Loucy (cell line): Measurements from ENCODE around the gene SMARCD3.
A peak's percentile ranks its signal among the peaks of the same experiment; 100 is the strongest.

Source experiments
- H2AFZ ChIP-seq: fragments of 200-600 bp; sonication (generic); 2 replicates; pipeline ENCODE4 v1.6.0; 2016; ENCODE audit warnings: antibody characterized with exemption, mild to moderate bottlenecking, low read length, moderate library complexity
- H3F3A ChIP-seq: fragments of 200-600 bp; 2 replicates; pipeline ENCODE4 v1.6.0; 2016; ENCODE audit warnings: antibody characterized with exemption, low read depth, mild to moderate bottlenecking
- H3K27me3 ChIP-seq: fragments of 200-600 bp; sonication (generic); 2 replicates; pipeline ENCODE4 v1.6.1; 2014; ENCODE audit warnings: low read length, mild to moderate bottlenecking; ENCODE audit not compliant: insufficient read depth, poor library complexity, severe bottlenecking
- H3K36me3 ChIP-seq: fragments of 200-600 bp; sonication (generic); 2 replicates; pipeline ENCODE4 v1.6.1; 2016; ENCODE audit warnings: low read length; ENCODE audit not compliant: insufficient read depth
- H3K4me1 ChIP-seq: fragments of 200-600 bp; sonication (generic); 2 replicates; pipeline ENCODE4 v1.5.1; 2014; ENCODE audit warnings: low read length, mild to moderate bottlenecking; ENCODE audit not compliant: insufficient read depth, poor library complexity, severe bottlenecking
- H3K4me2 ChIP-seq: fragments of 200-600 bp; sonication (generic); 2 replicates; pipeline ENCODE4 v1.6.0; 2014; ENCODE audit warnings: antibody characterized with exemption, low read length, low read depth, mild to moderate bottlenecking; ENCODE audit not compliant: poor library complexity, severe bottlenecking
- H3K4me3 ChIP-seq: fragments of 200-600 bp; sonication (generic); 2 replicates; pipeline ENCODE4 v1.5.1; 2014; ENCODE audit warnings: low read length, mild to moderate bottlenecking, mixed read lengths; ENCODE audit not compliant: poor library complexity, severe bottlenecking
- H3K79me2 ChIP-seq: fragments of 200-600 bp; sonication (generic); 2 replicates; pipeline ENCODE4 v1.6.1; 2014; ENCODE audit warnings: low read length; ENCODE audit not compliant: insufficient read depth
- H3K9ac ChIP-seq: fragments of 200-600 bp; sonication (generic); 2 replicates; pipeline ENCODE4 v1.6.0; 2014; ENCODE audit warnings: mild to moderate bottlenecking, low read depth, low read length, moderate library complexity; ENCODE audit not compliant: poor library complexity, severe bottlenecking
- H3K9me2 ChIP-seq: fragments of 200-600 bp; sonication (generic); replicated peaks from 2 replicates; pipeline ENCODE4 v1.6.1; 2016; ENCODE audit warnings: low read depth, low read length, mixed read lengths
- H3K9me3 ChIP-seq: fragments of 200-600 bp; sonication (generic); 2 replicates; pipeline ENCODE4 v1.6.1; 2014; ENCODE audit warnings: mild to moderate bottlenecking, antibody characterized with exemption, low read length, low read depth; ENCODE audit not compliant: insufficient read depth
- H4K20me1 ChIP-seq: fragments of 200-600 bp; sonication (generic); 2 replicates; pipeline ENCODE4 v1.6.0; 2014; ENCODE audit warnings: antibody characterized with exemption, low read length, mild to moderate bottlenecking; ENCODE audit not compliant: insufficient read depth, poor library complexity, severe bottlenecking
- CTCF ChIP-seq: fragments of 200-600 bp; sonication (generic); conservative IDR thresholded peaks from 2 replicates; pipeline ENCODE4 v1.5.1; 2014; ENCODE audit warnings: mild to moderate bottlenecking, antibody characterized with exemption, low read length
- EZH2phosphoT487 ChIP-seq: fragments of 200-600 bp; IDR thresholded peaks from 2 replicates; pipeline ENCODE4 v1.6.1; 2018; ENCODE audit warnings: antibody characterized with exemption, mild to moderate bottlenecking, moderate library complexity, borderline replicate concordance

SMARCD3 gene

GRCh38 chr7:151206914-151207313 lies 41.6 kb downstream of the SMARCD3 start:
- H3K9me2 ChIP-seq: no peaks in the 10 kb centered on the region
- H3K4me3 ChIP-seq: peak overlapping the region; percentile 55
- H2AFZ ChIP-seq: 0 out of 2 replicates have a peak overlapping the region, but pooled peaks have one; percentile 1
- 0 out of 2 replicates have a peak, but pooled peaks cover 7% of the 10 kb centered on the region for H3F3A ChIP-seq
- TF ChIP-seq EZH2phosphoT487: no peak
- no peak for TF ChIP-seq CTCF
- H3K4me1 ChIP-seq: peaks cover 44% of the 10 kb centered on the region
- no peaks in the 10 kb centered on the region for H3K27me3 ChIP-seq
- H3K36me3 ChIP-seq: no peaks in the 10 kb centered on the region
- no peaks in the 10 kb centered on the region for H4K20me1 ChIP-seq
- H3K9me3 ChIP-seq: no peaks in the 10 kb centered on the region
- no peaks in the 10 kb centered on the region for H3K79me2 ChIP-seq
- H3K4me2 ChIP-seq: peak overlapping the region; percentile 83
- peak overlapping the region; percentile 57 for H3K9ac ChIP-seq

DNA sequence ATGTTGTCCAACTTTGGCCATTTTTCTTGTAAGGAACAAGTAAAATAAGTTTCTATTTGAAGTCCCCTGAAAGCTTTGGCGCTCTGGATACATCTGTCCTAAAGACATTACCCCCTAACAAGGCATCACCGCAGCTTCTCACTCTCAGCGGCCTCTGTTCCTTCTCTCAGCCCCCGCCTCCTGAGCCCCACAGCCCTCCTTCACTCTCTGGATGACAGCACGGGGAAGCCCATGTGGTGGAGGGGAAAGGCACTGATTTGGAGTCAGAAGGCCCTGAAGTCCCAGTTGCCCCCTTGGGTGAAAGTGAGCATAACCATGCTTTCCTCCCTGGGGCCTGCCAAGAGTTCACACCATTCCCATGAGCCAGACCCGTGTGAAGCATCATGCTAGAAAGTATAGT lies 42.8 kb downstream of the SMARCD3 start:
- H3K36me3 ChIP-seq: no peaks in the 10 kb centered on the region
- H3F3A ChIP-seq: 0 out of 2 replicates have a peak, but pooled peaks cover 7% of the 10 kb centered on the region
- no peak overlapping the region for H2AFZ ChIP-seq
- H3K9ac ChIP-seq: peak overlapping the region; percentile 57
- H3K4me3 ChIP-seq: no peak overlapping the region
- H4K20me1 ChIP-seq: no peaks in the 10 kb centered on the region
- H3K4me1 ChIP-seq: peaks cover 44% of the 10 kb centered on the region
- H3K9me2 ChIP-seq: no peaks in the 10 kb centered on the region
- H3K27me3 ChIP-seq: no peaks in the 10 kb centered on the region
- TF ChIP-seq CTCF (no peak), EZH2phosphoT487 (no peak)
- H3K4me2 ChIP-seq: no peak overlapping the region
- H3K9me3 ChIP-seq: no peaks in the 10 kb centered on the region
- H3K79me2 ChIP-seq: no peaks in the 10 kb centered on the region

GRCh38 chr7:151204383-151205032 lies 44.0 kb downstream of the SMARCD3 start:
- TF ChIP-seq EZH2phosphoT487 (no peak), CTCF (no peak)
- Histone ChIP-seq H3K4me3 (no peak overlapping the region), H3K36me3 (no peaks in the 10 kb centered on the region), H3K79me2 (no peaks in the 10 kb centered on the region), H4K20me1 (no peaks in the 10 kb centered on the region), H3K27me3 (no peaks in the 10 kb centered on the region), H3K9me3 (no peaks in the 10 kb centered on the region), H2AFZ (no peak overlapping the region), H3F3A (0 out of 2 replicates have a peak, but pooled peaks cover 7% of the 10 kb centered on the region), H3K9me2 (no peaks in the 10 kb centered on the region), H3K4me1 (peaks cover 40% of the 10 kb centered on the region), H3K4me2 (no peak overlapping the region), H3K9ac (no peak overlapping the region)
